ENCODE measurements around the gene UBN1.

Gene UBN1

GRCh38 chr16:4846901-4847773 is at the start of gene UBN1, which contains the start of gene GLYR1:
Gene UBN1 (plus strand): TSS chr16:4847481. CDS start chr16:4852918, 5,437 bp downstream.
Gene GLYR1 (minus strand): TSS chr16:4847288. CDS start chr16:4847265, 23 bp downstream.
- DNase-seq (ENCODE audit: low read depth): peak; percentile 100

GRCh38 chr16:4797805-4798252 is 49.5 kb upstream of the UBN1 start:
- DNase-seq (ENCODE audit: low read depth): no peak

- DNase-seq (ENCODE audit: low read depth): no peak
These were observed 48.8 kb upstream of the UBN1 start for GRCh38 chr16:4798456-4798855.

- no peak for DNase-seq (ENCODE audit: low read depth)
These were observed 48.0 kb upstream of the UBN1 start for GRCh38 chr16:4799171-4799855.

- no peak for DNase-seq (ENCODE audit: low read depth)
These were observed 46.8 kb upstream of the UBN1 start for GRCh38 chr16:4800290-4801041.

GRCh38 chr16:4801051-4801961 is 46.0 kb upstream of the UBN1 start:
- no peak for DNase-seq (ENCODE audit: low read depth)

GRCh38 chr16:4801962-4802658 is 45.2 kb upstream of the UBN1 start, which contains the start of gene ROGDI:
Gene ROGDI (minus strand): TSS chr16:4802633. CDS start chr16:4802571, 62 bp downstream.
- DNase-seq (ENCODE audit: low read depth): peak; percentile 53

GRCh38 chr16:4802659-4803287 is 44.5 kb upstream of the UBN1 start:
- peak; percentile 77 for DNase-seq (ENCODE audit: low read depth)

GRCh38 chr16:4803401-4803844 is 43.9 kb upstream of the UBN1 start:
- no peak for DNase-seq (ENCODE audit: low read depth)

- DNase-seq (ENCODE audit: low read depth): no peak
These were observed 43.2 kb upstream of the UBN1 start for GRCh38 chr16:4803898-4804762.

GRCh38 chr16:4805231-4805630 is 42.0 kb upstream of the UBN1 start:
- DNase-seq (ENCODE audit: low read depth): no peak

GRCh38 chr16:4806280-4806679 is 41.0 kb upstream of the UBN1 start:
- DNase-seq (ENCODE audit: low read depth): no peak

- no peak for DNase-seq (ENCODE audit: low read depth)
These were observed 36.0 kb upstream of the UBN1 start for GRCh38 chr16:4811242-4811641.

- no peak for DNase-seq (ENCODE audit: low read depth)
These were observed 35.5 kb upstream of the UBN1 start for GRCh38 chr16:4811773-4812172.

GRCh38 chr16:4813251-4814003 is 33.9 kb upstream of the UBN1 start:
- no peak for DNase-seq (ENCODE audit: low read depth)

GRCh38 chr16:4814046-4814445 is 33.2 kb upstream of the UBN1 start:
- no peak for DNase-seq (ENCODE audit: low read depth)

- DNase-seq (ENCODE audit: low read depth): no peak
These were observed 32.6 kb upstream of the UBN1 start for GRCh38 chr16:4814542-4815173.

GRCh38 chr16:4820652-4821051 is 26.6 kb upstream of the UBN1 start:
- DNase-seq (ENCODE audit: low read depth): no peak
